HG03575 (cell line): Measurements from ENCODE around the gene PTGS1.
"Not testable (repeated sequence)": the region's sequence is repeated elsewhere in the genome, so short reads cannot be mapped to it uniquely, and the experiment has no call there.

Source experiments
- ATAC-seq: cut with Tn5 transposase; IDR thresholded peaks from one replicate; pipeline ENCODE4 v1.9.1; 2021; ENCODE audit not compliant: unreplicated experiment, insufficient number of reproducible peaks, low FRiP score; ENCODE audit errors: extremely low read depth

PTGS1 gene

DNA sequence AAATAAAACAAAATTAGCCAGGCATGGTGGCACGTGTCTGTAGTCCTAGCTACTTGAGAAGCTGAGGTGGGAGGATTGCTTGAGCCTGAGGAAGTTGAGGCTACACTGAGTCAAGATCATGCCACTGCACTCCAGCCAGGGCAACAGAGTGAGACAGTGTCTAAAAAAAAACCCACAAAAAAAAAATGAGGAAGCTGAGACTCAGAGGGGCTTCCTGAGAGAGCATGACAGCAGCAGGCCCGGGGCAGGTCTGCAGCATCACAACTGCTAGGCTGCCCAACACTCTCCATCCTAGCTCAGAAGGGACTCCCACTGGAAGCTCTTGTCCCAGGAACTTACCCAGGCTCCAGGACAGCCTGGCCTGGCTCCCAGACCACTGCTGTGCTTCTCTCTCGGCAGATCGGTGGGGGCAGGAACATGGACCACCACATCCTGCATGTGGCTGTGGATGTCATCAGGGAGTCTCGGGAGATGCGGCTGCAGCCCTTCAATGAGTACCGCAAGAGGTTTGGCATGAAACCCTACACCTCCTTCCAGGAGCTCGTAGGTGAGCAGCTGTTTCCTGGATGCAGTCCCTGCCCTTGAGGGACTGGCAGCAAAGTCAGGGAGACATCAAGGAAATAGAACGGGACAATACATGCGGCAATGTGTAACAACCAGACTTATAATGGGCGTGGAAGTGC, 19.1 kb downstream of the PTGS1 start:
- ATAC-seq, result peak; percentile 64

DNA sequence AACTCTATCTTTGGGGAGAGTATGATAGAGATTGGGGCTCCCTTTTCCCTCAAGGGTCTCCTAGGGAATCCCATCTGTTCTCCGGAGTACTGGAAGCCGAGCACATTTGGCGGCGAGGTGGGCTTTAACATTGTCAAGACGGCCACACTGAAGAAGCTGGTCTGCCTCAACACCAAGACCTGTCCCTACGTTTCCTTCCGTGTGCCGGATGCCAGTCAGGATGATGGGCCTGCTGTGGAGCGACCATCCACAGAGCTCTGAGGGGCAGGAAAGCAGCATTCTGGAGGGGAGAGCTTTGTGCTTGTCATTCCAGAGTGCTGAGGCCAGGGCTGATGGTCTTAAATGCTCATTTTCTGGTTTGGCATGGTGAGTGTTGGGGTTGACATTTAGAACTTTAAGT, 21.5 kb downstream of the PTGS1 start:
- no peak for ATAC-seq

DNA sequence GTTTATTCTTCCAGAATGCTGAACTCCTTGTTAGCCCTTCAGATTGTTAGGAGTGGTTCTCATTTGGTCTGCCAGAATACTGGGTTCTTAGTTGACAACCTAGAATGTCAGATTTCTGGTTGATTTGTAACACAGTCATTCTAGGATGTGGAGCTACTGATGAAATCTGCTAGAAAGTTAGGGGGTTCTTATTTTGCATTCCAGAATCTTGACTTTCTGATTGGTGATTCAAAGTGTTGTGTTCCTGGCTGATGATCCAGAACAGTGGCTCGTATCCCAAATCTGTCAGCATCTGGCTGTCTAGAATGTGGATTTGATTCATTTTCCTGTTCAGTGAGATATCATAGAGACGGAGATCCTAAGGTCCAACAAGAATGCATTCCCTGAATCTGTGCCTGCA, 21.9 kb downstream of the PTGS1 start:
- ATAC-seq, result no peak

DNA sequence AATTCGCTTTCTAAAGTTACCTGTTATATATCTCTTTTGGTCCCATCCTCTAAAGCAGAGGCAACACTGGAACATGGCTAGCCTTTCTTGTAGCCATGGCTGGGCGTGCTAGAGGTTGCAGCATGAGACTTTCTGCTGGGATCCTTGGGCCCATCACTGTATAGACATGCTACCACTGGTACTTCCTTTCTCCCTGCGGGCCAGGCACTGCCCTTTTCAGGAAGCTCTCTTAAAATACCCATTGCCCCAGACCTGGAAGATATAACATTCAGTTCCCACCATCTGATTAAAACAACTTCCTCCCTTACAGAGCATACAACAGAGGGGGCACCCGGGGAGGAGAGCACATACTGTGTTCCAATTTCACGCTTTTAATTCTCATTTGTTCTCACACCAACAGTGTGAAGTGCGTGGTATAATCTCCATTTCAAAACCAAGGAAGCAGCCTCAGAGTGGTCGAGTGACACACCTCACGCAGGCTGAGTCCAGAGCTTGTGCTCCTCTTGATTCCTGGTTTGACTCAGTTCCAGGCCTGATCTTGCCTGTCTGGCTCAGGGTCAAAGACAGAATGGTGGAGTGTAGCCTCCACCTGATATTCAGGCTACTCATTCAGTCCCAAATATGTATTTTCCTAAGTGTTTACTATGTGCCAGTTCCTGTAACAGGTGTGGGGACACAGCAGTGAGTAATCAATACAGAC, 22.6 kb downstream of the PTGS1 start:
- no peak for ATAC-seq

DNA sequence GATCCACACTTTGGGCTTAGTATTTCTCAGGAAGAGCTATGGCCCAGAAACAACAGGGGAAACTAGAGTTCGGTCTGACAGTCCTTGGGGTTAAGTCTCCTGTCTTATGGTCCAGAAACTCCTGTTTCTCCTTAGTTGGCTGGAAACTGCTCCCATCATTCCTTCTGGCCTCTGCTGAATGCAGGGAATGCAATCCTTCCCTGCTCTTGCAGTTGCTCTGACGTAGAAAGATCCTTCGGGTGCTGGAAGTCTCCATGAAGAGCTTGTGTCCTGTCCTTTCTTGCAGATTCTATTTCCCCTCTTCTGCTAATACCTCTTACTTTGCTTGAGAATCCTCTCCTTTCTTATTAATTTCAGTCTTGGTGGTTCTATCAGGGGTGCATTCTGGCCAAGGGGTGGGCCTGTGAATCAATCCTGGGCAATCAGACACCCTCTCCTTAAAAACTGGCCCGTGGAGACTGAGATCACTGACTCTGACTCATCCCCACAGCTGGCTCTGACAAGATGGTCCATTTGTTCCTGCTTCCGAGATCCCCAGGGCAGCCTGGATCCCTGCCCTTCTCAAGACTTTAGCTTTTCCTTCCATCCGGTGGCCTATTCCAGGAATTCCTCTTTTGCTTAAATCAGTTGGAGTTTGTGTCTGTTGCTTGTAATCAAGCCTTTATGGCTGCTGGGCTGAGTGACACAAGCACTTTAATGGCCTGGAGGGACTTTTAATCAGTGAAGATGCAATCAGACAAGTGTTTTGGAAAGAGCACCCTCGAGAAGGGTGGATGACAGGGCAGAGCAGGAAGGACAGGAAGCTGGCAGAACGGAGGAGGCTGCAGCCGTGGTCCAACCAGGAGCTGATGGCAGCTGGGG, 23.7 kb downstream of the PTGS1 start:
- ATAC-seq, result no peak

DNA sequence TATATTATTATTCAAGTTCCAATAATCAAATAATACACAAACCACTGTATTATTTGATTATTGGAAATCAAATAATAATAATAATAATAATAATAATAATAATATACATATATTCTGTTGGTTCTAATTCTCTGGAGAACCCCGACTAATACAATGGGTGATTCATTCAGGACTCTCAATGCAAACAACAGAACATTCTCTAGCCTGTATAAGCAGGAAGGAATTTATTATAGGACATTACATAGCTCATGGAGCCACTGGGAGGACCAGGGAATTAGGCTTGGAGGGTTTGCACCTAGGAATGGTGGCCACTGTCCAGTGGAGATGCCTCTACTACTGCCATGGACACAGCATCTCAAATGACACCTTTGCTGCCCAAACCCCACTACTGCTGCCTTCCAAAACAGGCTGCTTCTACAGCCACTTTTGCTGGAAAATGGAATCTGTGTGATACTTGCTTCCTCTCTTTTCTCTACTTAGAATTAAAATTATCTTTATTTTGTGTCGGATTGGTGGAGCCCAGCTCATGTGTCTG, 25.9 kb downstream of the PTGS1 start:
- ATAC-seq, result no peak

DNA sequence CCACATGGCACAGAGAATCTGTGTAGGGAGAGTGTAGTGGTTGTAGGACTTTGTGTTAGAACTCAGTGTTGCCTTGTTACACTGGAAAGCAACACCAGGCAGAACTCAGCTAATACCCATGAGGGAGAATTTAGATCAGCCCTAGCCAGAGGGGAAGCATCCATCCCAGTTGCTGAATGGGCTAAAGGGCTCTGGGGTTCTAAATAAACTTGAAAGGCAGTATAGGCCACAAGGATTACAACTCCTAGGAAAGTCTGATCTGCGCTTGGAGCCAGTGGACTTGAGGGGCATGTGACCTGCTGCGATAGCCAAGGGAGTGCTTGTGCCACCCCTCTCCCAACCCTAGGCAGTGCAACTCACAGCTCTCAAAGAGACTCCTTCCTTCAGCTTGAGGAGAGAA, 26.9 kb downstream of the PTGS1 start:
- ATAC-seq, result no peak

DNA sequence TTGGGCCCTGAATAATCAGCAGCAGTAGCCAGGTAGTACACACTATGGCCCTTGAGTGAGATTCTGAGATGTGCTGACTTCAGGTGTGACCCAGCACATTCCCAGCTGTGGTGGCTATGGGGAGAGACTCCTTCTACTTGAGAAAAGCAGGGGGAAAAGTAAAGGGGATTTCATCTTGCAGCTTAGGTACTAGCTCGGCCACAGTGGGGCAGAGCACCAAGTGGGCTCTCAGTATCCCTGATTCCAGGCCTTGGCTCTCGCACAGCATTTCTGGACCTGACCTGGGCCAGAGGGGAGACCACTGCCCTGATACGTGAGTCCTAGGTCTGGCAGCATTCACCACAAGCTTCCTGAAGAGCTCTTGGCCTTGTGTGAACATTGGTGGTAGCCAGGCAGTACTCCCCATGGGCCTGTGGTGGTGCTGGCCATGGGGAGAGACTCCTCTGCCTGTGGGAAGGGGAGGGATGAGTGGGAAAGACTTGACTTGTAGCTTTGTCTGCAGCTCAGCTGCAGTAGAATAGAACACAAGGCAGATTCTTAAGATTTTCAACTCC, 27.6 kb downstream of the PTGS1 start:
- no peak for ATAC-seq

DNA sequence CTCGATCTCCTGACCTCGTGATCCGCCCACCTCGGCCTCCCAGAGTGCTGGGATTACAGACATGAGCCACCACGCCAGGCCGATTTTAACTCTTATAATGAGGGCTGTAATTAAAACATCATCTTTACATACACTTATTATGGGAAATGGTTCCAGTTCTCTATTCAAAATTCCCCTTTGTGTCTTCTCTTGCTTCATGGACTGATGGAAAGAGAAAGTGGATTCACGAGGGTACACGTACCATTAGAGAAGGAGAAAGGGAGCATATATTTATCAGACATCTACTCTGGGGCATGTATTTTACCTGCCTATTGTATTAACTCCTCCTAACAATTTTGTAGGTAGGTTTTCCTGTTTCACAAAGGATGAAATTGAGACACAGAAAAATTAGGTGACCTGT, 31.1 kb downstream of the PTGS1 start:
- no peak for ATAC-seq

DNA sequence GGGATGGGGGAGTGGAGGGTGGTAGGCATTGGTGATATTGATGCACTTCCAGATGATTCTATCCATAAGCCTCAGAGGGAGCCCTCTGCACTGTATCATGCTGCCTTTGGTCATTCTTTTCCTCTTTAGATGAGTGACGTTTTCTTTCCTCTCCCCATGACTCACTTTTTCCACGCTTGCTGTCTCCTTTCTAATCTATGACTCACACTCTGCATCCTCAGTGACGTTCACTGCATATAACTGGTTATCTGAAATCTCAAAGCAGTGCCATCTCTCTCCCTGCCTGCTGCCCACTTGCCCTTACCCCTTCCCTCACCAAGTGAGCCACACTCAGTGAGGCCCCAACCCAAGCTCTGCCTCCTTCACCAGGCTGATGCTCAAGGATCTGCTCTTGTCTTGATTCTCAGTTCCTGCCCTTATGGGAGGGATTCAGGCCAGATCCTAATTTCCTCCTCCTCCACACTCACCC, 31.6 kb downstream of the PTGS1 start:
- ATAC-seq, result no peak

DNA sequence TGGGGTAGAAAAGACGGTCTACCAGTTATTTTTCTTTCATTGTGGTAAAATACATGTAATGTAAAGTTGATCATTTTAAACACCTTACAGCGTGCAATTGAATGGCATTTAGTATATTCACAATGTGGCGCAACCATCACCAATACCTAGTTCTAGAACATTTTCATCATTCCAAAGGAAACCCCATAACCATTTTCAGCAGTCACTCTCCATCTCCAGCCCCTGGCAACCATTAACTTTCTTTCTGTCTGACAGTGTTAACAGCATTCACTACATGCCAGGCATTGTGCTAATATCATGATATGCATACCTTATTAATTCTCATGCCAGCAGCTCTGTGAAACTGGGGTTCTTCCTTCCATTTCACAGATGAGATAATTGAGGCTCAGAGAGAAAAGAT, 32.0 kb downstream of the PTGS1 start:
- ATAC-seq, result no peak

DNA sequence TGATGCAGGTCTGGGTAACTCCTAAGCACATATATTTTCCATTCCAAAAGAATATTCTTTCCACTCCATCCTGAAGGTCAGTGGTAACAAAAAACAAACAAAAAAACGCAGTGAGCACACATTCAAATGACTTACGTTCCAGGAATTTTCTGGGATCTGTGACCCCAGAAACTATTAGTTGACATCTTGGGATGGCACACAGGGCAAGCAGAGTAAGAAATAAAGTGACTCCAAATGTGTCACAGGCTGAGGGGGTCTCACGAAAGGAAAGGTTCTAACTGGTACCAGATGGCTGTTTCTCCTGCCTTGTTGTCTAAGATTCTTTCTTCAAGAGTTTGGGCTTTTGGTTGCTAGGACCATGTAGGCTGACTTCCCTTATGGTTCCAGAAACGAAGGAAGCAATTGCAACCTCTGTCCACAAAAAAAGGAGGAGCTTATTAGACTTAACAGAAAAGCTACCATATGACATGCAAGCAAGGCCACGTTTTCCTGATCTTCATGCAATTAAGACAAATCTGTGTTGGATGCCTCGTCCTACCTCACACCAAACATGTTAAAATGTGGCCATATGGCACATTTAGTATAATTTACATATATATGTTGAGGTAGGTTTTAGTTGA, 32.7 kb downstream of the PTGS1 start:
- no peak for ATAC-seq

DNA sequence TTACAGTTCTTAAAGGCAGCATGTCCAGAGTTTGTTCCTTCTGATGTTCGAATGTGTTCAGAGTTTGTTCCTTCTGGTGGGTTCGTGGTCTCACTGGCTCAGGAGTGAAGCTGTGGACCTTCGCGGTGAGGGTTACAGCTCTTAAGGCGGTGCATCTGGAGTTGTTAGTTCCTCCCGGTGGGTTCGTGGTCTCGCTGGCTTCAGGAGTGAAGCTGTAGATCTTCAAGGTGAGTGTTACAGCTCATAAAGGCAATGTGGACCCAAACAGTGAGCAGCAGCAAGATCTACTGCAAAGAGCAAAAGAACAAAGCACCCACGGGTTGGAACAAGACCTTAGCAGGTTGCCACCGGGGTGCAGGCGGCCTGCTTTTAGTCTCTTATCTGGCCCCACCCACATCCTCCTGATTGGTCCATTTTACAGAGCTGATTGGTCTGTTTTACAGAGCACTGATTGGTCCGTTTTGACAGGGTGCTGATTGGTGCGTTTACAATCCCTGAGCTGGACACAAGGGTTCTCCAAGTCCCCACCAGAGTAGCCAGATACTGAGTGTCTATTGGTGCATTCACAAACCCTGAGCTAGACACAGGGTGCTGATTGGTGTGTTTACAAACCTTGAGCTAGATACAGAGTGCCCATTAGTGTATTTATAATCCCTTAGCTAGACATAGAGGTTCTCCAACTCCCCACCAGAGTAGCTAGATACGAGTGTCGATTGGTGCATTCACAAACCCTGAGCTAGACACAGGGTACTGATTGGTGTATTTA, 34.7 kb downstream of the PTGS1 start:
- not testable (repeated sequence) for ATAC-seq

DNA sequence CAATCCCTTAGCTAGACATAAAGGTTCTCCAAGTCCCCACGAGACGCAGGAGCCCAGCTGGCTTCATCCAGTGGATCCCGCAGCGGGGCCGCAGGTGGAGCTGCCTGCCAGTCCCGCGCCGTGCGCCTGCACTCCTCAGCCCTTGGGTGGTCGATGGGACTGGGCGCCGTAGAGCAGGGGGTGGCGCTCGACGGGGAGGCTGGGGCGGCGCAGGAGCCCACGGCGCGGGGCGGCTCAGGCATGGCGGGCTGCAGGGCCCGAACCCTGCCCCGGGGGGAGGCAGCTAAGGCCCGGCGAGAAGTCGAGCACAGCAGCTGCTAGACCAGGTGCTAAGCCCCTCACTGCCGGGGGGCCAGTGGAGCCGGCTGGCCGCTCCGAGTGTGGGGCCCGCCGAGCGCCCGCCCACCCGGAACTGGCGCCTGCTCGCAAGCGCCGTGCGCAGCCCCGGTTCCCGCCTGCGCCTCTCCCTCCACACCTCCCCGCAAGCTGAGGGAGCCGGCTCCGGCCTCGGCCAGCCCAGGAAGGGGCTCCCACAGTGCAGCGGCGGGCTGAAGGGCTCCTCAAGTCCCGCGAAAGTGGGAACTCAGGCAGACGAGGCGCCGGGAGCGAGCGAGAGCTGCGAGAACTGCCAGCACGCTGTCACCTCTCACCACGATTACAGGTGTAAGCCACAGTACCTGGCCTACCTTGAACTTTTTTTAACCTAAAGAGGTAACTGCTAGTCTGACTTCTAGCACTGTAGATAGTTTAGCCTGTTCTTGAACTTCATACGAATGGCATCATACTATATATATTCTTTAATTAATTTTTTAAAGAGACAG, 35.5 kb downstream of the PTGS1 start:
- ATAC-seq, result no peak

DNA sequence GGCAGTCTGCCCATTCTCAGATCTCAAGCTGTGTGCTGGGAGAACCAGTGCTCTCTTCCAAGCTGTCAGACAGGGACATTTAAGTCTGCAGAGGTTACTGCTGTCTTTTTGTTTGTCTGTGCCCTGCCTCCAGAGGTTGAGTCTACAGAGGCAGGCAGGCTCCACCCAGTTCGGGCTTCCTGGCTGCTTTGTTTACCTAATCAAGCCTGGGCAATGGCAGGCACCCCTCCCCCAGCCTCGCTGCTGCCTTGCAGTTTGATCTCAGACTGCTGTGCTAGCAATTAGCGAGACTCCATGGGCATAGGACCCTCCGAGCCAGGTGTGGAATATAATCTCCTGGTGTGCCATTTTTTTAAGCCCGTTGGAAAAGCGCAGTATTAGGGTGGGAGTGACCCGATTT, 43.3 kb downstream of the PTGS1 start:
- ATAC-seq, result not testable (repeated sequence)

DNA sequence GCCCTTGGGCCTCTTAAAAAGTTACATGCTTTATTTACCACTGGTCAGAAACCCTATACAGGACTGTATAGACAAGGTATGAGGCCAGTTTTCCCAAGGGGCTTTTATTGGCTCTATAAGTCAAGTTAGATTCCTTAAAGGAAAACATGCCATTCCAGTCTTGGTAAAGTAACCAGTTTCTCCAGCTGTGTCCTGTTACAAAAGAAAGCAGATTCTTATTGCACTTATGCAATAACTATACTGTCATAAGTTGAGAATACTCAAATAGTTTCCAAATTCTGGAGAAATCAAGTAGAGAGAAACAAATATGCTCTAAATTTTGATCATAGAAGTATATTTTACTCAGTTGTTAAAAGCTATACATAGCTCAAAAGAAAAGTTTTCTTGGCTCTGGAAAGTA, 47.2 kb downstream of the PTGS1 start:
- no peak for ATAC-seq

DNA sequence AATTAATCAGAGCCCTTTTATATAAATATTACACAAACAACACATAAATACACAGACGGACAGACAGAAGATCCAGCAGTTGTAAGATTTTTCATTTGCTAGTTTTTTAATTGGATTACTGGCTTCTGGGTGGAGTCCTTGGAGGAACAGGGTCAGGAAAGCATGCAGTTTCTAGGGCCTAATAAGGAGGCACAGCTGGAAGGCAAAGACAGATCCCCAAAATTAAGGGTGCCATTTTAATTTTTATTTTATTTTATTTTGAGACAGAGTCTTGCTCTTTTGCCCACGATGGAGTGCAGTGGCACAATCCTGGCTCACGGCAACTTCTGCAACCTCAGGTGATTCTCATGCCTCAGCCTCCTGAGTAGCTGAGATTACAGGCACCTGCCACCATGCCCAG, 49.5 kb downstream of the PTGS1 start:
- no peak for ATAC-seq
